Dedifferentiated amniotic fluid mesenchymal stem cell (primary cell): Measurements from ENCODE around the gene CLEC1A.
"Not testable (repeated sequence)": the region's sequence is repeated elsewhere in the genome, so short reads cannot be mapped to it uniquely, and the experiment has no call there.

ENCODE experiments used
- DNase-seq: peaks from one replicate; pipeline ENCODE4 v3.0.0-alpha.2; 2016; ENCODE audit errors: extremely low spot score

Gene CLEC1A

GRCh38 chr12:10052193-10052913, 46.4 kb downstream of the CLEC1A start:
- DNase-seq: no peak

- no peak for DNase-seq
Measured at GRCh38 chr12:10048526-10048925, 50.3 kb downstream of the CLEC1A start.

DNA sequence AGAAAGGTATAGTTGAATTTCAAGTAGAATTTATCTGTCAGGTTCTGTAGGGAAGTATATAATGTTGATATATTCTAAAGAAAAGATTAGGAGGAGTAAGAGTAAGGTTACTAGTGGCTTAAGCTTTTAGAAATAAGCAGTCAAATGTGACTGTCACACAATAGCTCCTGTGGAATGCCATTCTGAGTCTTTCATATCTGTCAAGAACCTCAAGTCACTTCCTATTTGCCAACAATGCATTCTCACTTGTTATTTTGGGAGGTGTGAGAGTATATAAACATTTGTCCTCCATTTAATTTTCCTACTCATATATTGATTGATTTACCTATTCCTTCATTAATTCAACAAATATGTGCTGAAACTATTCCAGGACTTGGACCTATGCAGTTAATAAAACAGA, 56.6 kb downstream of the CLEC1A start:
- no peak for DNase-seq

DNA sequence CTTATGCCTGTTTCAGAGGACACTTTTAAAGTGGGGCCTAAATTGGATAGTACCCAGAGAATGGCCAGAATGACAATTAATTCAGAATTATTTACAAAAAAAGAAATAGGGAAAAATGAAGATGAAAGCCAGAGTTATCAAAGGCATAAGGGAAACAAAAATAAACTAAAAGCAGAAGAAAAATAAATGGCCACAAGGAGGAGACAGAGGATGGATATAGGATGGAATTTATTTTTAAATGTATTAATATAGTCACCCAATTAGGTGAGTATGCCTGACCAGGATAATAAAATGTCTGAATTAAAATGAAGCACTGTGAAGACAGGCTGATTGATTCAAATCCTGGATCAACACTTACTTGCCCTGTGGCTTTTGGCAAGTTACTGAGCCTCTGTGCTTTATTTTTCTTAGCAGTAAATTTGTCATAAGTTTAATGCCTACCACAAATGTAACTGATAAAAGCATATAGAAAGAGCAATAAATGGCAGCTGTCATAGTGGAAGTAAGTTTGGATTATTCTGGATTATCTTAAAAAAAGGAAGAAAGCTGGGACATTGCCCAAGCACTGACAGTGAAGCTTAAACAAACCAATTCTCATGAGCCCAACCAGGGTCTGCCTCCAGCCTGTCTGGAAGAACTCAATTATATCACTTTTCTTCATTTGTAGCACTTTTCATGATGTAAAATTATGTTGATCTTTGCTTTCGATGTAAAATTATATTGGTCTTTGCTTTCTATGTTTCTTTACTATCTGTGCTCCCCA, 64.8 kb downstream of the CLEC1A start:
- peak; percentile 18 for DNase-seq

DNA sequence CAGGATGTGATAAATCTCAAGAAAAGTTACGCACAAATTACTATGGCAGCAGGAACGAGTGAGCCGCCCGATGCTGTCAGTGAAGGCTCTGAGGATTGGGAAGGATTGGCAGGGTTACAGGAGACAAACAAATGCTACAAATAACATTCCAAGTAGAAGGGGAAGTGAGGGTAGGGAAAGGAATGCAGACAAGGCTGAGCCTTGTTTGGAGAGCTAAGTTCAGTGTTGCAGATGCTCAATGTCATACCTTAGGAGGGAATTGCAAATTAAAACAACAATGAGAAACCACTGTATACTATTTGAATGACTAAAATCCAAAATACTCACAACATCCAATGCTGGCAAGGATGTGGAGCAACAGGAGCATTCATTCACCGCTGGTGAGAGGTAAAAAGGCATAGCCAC, 67.0 kb downstream of the CLEC1A start:
- DNase-seq: no peak

DNA sequence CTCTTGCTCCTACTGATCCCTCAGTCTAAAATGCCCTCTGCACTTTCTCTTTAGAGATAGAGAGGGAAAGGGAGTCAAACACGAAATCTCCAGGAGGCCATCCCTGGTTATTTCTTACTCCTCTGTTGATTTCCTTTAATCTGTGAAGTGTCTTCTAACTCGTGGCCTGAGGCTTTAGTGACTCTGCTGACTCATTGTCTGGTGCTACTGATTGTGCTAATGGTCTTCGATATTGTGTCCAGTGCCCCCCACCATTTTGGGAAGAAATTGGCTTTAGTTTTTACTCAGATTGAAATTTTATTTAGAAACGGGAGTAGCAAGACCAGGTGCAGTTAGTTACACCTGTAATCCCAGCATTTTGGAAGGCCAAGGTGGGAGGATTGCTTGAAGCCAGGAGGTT, 67.5 kb downstream of the CLEC1A start:
- DNase-seq: no peak

DNA sequence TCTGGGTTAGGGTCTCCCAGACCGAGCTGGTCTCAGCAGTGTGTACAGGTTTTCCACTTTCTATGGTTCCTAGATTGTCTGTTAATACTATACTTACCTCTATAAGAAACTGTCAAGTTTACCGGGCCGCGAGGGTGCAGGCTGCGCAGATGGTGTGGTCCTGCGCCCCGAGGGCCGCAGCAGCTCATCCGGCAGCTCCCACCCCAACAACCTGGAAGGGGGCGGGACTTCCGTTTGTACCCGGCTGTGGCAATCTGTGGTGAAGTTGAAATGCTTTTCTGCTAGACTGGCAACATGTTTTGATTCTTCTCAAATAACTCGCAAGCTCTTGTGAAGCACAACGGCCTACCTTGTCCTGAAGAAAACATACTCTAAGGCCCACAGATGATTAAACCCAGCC, 68.3 kb downstream of the CLEC1A start, which contains the start of gene CLEC9A:
TSS of gene CLEC9A (plus strand) at position 237 of the 400 bp plus-strand sequence. CDS start 22,006 bp downstream, outside the sequence.
- no peak for DNase-seq

DNA sequence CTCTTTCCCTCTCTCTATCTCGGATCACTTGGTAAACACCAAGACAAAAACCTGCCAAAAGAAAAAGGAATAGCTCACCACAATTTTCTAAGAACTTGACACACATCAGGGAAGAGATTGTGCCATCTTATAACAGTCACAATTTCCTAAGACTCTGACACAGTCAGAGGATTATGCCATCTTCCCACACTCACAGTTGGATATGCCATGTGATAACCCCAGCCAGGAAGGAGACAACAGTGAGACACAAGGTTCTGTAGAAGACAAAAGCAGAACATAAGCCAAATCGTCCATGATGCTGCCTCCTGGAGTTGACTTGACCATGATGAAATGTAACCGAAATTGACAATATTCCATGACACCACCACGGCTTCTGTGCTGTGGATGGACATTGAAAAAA, 71.1 kb downstream of the CLEC1A start:
- DNase-seq: no peak

GRCh38 chr12:10027311-10027710, 71.5 kb downstream of the CLEC1A start:
- DNase-seq: no peak

DNA sequence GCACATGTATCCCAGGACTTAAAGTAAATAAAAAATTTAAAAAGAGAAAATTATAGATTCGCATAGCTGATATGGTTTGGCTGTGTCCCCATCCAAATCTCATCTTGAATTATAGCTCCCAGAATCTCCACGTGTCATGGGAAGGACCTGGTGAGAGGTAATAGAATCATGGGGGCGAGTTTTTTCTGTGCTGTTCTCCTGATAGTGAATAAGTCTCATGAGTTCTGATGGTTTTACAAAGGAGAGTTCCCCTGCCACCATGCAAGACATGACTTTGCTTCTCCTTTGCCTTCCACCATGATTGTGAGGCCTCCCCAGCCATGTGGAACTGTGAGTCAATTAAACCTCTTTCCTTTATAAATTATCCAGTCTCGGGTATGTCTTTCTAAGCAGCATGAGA, 72.1 kb downstream of the CLEC1A start:
- DNase-seq: not testable (repeated sequence)

GRCh38 chr12:10025236-10025635, 73.5 kb downstream of the CLEC1A start:
- DNase-seq: no peak

- no peak for DNase-seq
Measured at GRCh38 chr12:10021342-10021741, 77.4 kb downstream of the CLEC1A start.
